Colonic mucosa (tissue), 4 donors: Measurements from ENCODE around the gene DMXL1. TPM values are rescaled to one million over a fixed set of nuclear protein-coding genes. Genes with fewer than 3 reads are reported as not detected.

Experiments
- DNase-seq: peaks from one replicate; pipeline ENCODE4 v3.0.0-alpha.2; 2020
- H3K27ac ChIP-seq: fragments of 200-600 bp; one replicate; pipeline ENCODE4 v1.8.0; 2021
- H3K27me3 ChIP-seq: fragments of 200-600 bp; one replicate; pipeline ENCODE4 v1.8.0; 2021
- H3K36me3 ChIP-seq: fragments of 200-600 bp; one replicate; pipeline ENCODE4 v1.8.0; 2021
- H3K4me1 ChIP-seq: fragments of 200-600 bp; one replicate; pipeline ENCODE4 v1.8.0; 2021; ENCODE audit warnings: mild to moderate bottlenecking
- H3K4me3 ChIP-seq: fragments of 200-600 bp; one replicate; pipeline ENCODE4 v1.8.0; 2021
- H3K9ac ChIP-seq, 2 donors: one replicate each; pipeline ENCODE4 v1.7.0; 2013; ENCODE audit warnings: control low read depth in 2 of 2, low read depth in 2 of 2, low read length in 2 of 2
- H3K9me3 ChIP-seq: fragments of 200-600 bp; one replicate; pipeline ENCODE4 v1.8.0; 2021
- intact Hi-C: fragments of 100-400 bp; cut with DNase I; formaldehyde crosslinking; loops from one replicate; pipeline ENCODE4 v1.14.1; 2022
- total RNA-seq, 2 donors: library from RNA; stranded (reverse); fragmentation: NEBNext Ultra II Directional in 1 of 2; extraction: Animal tissue kit (Norgen Biotek cat#: 25700) in 1 of 2; gene quantifications; one replicate each; pipeline ENCODE4 v1.2.1, GENCODE V29; 2021
- TF ChIP-seq, protein P1 (sequence below): fragments of 200-600 bp; IDR thresholded peaks from one replicate; pipeline ENCODE4 v1.8.0; 2022; ENCODE audit warnings: antibody characterized with exemption, mild to moderate bottlenecking
- donor health status: healthy.
- donor health status: DM: no; HTN: no; CAD: no.
- donor health status: DM: no; HTN: no; CAD: no.

DMXL1 gene
- total RNA-seq, 2 donors from 2014 or later: 28.7 to 38.3 TPM

DNA sequence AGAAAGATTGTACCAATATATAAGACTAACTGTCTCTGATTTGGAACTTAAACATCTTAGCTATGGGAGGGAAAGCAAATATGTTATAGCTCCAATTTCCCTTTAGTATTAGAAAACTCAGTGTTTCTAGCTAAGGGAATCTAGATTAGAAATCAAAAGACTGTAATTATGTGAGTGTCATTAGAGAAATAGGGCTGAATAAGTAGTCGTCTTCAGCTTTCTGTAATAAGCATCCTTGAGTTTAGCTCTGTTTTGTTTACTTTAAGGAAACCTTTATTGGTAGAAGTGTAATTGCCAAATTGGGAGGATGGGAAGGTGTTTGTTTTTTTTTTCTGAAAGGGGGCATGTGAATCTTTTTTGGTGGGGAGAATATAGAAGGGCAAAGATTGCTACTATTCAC, 5.2 kb downstream of the DMXL1 start:
- intact Hi-C loops: no loop called here
- TF ChIP-seq, protein P1, sequence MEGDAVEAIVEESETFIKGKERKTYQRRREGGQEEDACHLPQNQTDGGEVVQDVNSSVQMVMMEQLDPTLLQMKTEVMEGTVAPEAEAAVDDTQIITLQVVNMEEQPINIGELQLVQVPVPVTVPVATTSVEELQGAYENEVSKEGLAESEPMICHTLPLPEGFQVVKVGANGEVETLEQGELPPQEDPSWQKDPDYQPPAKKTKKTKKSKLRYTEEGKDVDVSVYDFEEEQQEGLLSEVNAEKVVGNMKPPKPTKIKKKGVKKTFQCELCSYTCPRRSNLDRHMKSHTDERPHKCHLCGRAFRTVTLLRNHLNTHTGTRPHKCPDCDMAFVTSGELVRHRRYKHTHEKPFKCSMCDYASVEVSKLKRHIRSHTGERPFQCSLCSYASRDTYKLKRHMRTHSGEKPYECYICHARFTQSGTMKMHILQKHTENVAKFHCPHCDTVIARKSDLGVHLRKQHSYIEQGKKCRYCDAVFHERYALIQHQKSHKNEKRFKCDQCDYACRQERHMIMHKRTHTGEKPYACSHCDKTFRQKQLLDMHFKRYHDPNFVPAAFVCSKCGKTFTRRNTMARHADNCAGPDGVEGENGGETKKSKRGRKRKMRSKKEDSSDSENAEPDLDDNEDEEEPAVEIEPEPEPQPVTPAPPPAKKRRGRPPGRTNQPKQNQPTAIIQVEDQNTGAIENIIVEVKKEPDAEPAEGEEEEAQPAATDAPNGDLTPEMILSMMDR: no peak
- Histone ChIP-seq H3K27ac (no peak overlapping the region), H3K9ac (no peak overlapping the region), H3K4me3 (no peak overlapping the region), H3K9me3 (no peaks in the 10 kb centered on the region), H3K36me3 (no peaks in the 10 kb centered on the region), H3K4me1 (no peaks in the 10 kb centered on the region), H3K27me3 (no peaks in the 10 kb centered on the region)
- DNase-seq: no peak

DNA sequence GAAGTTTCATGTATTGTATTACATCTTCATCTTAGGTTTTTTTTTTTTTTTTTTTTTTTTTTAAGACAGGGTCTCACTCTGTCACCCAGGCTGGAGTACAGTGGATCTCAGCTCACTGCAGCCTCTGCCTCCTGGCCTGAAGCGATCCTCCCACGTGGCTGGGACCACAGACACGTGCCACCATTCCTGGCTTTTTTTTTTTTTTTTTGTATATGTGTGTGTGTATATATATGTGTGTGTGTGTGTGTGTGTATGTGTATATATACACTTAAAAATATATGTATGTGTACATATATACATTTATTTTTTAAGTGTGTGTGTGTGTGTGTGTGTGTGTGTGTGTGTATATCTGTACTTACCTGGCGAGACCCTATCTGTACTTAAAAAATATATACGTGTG, 6.6 kb downstream of the DMXL1 start:
- TF ChIP-seq, protein P1: no peak
- H3K4me1 ChIP-seq: no peaks in the 10 kb centered on the region
- intact Hi-C loops: no loop called here

DNA sequence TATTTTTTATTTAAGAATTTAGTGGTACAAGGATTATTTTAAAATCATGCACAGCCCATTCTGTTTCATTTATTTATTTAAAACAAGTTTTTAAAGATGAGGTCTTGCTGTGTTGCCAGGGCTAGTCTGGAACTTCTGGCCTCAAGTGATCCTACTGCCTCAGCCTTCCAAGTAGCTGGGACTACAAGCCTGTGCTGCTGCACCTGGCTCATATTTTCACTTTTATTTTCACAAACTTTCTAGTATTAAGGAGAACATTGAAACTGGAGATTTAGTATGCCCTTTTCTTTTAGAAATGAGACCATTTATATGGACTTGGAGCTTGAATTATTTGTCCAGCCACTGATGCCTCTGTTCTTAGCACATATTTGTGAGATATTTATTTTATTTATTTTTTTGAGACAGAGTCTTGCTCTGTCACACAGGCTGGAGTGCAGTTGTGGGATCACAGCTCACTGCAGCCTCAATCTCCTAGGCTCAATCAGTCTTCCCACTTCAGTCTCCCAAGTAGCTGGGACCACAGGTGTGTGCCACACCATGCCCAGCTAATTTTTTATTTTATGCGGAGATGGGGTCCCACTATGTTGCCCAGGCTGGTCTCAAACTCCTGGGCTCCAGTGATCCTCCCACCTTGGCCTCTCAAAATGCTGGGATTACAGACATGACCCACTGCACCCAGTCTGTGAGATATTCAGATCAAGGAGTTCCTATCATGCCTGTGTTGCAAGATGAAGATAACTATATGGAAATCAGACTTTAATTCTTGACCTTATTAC, 7.4 kb downstream of the DMXL1 start:
- TF ChIP-seq, protein P1: no peak
- no peaks in the 10 kb centered on the region for H3K4me1 ChIP-seq
- H3K36me3 ChIP-seq: no peaks in the 10 kb centered on the region
- DNase-seq: no peak
- no peak overlapping the region for H3K4me3 ChIP-seq
- no peaks in the 10 kb centered on the region for H3K27me3 ChIP-seq
- intact Hi-C loops: no loop called here
- H3K27ac ChIP-seq: no peak overlapping the region
- no peaks in the 10 kb centered on the region for H3K9me3 ChIP-seq
- H3K9ac ChIP-seq: no peak overlapping the region

More for the DNA sequence above, 6.6 kb downstream of the DMXL1 start:
- Histone ChIP-seq H3K4me3 (no peak overlapping the region), H3K9ac (no peak overlapping the region), H3K27ac (no peak overlapping the region), H3K36me3 (no peaks in the 10 kb centered on the region), H3K9me3 (no peaks in the 10 kb centered on the region), H3K27me3 (no peaks in the 10 kb centered on the region)
- no peak for DNase-seq

DNA sequence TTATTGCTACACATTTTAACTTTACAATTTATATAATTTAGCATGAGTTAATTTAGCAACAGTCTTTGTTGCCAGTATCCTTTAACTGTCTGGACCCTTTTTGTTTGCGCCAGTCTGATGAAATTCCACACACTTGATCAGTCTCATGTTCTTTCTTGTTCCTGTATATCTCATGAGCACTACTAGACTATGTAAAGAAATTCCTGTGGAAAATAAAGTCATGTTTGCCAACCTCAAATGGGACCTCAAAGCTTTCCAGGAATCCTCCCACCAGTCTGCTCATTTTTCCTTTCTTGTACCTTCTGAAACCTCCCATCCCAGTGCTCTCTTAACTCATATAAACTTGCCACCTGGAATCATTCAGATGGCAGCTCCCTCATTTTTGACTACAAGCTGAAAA, 8.0 kb downstream of the DMXL1 start:
- Histone ChIP-seq H3K27ac (no peak overlapping the region), H3K36me3 (no peaks in the 10 kb centered on the region), H3K27me3 (no peaks in the 10 kb centered on the region), H3K9ac (no peak overlapping the region), H3K4me1 (no peaks in the 10 kb centered on the region), H3K4me3 (no peak overlapping the region), H3K9me3 (no peaks in the 10 kb centered on the region)
- DNase-seq: no peak
- intact Hi-C loops: no loop called here
- TF ChIP-seq, protein P1: no peak

DNA sequence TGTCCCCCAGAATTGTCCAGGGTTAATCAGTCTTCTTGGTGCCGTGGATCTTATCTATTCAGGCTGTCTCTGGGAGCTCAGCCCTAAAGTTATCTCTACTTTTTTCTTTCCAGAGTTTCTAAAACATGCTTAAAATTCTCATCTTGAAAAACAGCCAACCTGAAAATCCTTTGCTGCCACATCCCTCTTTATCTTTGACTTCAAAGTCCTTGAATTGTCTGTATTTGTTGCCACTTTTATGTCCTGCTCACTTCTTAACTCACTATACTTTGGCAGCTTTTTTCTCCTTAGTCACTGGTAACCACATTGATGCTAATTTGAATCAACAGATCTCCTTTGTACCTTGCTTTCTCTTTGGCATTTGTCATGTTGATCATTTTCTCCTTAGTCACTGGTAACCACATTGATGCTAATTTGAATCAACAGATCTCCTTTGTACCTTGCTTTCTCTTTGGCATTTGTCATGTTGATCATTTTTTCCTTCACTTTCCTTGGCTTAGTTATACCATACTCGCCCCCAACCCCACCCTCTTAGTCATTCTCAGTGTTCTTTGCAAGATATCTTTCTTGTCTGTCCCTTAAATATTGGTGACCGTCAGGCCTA, 8.5 kb downstream of the DMXL1 start:
- intact Hi-C loops: no loop called here
- H3K4me3 ChIP-seq: no peak overlapping the region
- TF ChIP-seq, protein P1: no peak
- DNase-seq: no peak
- no peaks in the 10 kb centered on the region for H3K27me3 ChIP-seq
- H3K9ac ChIP-seq: no peak overlapping the region
- no peaks in the 10 kb centered on the region for H3K9me3 ChIP-seq
- H3K36me3 ChIP-seq: no peaks in the 10 kb centered on the region
- no peak overlapping the region for H3K27ac ChIP-seq
- no peaks in the 10 kb centered on the region for H3K4me1 ChIP-seq
